Measurements from ENCODE around the gene MNX1. TPM values are rescaled to one million over a fixed set of nuclear protein-coding genes. Genes with fewer than 3 reads are reported as not detected.

MNX1 gene
- total RNA-seq, 2 donors from 2014 or later, result not detected

DNA sequence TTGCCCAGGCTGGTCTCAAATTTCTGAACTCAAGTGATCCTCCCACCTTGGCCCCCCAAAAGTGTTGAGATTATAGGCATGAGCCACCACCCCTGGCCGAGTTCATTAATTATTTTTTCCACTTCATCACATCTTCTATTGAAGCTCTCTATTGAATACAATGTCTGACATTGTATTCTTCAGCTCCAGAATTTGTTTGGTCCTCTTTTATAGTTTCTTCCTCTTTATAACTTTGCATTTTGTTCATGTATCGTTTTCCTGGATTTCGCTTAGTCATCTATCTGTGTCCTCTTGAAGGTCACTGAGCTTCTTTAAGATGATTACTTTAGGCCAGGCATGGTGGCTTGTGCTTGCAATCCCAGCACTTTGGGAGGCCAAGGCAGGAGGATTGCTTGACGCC lies 30.8 kb downstream of the MNX1 start:
- H3K36me3 ChIP-seq, result no peaks in the 10 kb centered on the region
- no peak overlapping the region for H3K27ac ChIP-seq

DNA sequence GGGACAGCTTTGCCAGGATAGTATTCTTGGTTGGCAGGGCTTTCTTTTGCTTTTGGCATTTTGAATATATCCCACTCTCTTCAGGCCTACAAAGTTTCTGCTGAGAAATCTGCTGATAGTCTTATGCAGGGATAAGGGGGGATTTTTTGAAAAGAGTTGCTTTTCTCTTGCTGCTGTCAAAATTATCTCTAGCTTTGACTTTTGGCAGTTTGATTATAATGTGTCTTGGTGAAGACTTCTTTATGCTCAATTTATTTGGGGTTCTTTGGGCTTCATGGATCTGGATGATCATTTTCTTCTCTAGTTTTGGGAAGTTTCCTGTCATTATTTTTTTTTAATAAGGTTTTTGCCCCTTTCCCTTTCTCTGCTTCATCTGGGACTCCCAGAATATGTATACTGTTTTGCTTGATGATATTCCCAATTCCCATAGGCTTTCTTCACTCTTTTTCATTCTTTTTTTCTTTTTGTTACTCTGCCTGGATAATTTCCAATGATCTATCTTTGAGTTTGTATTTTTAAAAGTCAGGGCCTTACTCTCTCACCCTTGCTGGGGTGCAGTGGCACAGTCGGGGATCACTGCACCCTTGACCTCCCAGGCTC lies 31.4 kb downstream of the MNX1 start:
- Histone ChIP-seq H3K27ac (no peak overlapping the region), H3K9me3 (peaks cover 0 to 10% of the 10 kb centered on the region in 2 donors), H3K4me1 (no peaks in the 10 kb centered on the region), H3K27me3 (no peaks in the 10 kb centered on the region), H3K36me3 (no peaks in the 10 kb centered on the region), H3K4me3 (no peak overlapping the region)
- TF ChIP-seq, protein P1, sequence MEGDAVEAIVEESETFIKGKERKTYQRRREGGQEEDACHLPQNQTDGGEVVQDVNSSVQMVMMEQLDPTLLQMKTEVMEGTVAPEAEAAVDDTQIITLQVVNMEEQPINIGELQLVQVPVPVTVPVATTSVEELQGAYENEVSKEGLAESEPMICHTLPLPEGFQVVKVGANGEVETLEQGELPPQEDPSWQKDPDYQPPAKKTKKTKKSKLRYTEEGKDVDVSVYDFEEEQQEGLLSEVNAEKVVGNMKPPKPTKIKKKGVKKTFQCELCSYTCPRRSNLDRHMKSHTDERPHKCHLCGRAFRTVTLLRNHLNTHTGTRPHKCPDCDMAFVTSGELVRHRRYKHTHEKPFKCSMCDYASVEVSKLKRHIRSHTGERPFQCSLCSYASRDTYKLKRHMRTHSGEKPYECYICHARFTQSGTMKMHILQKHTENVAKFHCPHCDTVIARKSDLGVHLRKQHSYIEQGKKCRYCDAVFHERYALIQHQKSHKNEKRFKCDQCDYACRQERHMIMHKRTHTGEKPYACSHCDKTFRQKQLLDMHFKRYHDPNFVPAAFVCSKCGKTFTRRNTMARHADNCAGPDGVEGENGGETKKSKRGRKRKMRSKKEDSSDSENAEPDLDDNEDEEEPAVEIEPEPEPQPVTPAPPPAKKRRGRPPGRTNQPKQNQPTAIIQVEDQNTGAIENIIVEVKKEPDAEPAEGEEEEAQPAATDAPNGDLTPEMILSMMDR (IDR thresholded peaks at IDR 0.05), result no peak
- DNase-seq (ENCODE audit: low spot score), result no peak

More for the DNA sequence above, 30.8 kb downstream of the MNX1 start:
- TF ChIP-seq, protein P1 (IDR thresholded peaks at IDR 0.05), result no peak
- Histone ChIP-seq H3K27me3 (no peaks in the 10 kb centered on the region), H3K4me1 (no peaks in the 10 kb centered on the region), H3K9me3 (peaks cover 0 to 10% of the 10 kb centered on the region in 2 donors), H3K4me3 (no peak overlapping the region)
- no peak for DNase-seq (ENCODE audit: low spot score)

DNA sequence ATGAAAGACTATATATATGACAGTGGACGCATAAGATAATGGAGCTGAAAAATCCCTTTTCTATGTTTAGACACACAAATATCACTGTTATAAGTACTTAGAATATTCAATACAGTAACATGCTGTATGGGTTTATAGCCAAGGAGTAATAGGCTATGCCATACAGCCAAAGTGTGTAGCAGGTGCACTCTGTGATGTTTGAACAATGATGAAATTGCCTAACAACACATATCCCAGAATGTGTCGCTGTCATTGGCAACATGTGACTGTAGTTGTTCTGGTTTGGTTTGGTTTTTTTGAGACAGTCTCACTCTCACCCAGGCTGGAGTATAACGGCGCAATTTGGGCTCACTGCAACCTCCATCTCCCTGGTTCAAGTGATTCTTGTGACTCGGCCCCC lies 34.8 kb downstream of the MNX1 start:
- DNase-seq (ENCODE audit: low spot score), result no peak
- Histone ChIP-seq H3K27me3 (no peaks in the 10 kb centered on the region), H3K4me3 (no peak overlapping the region), H3K36me3 (no peaks in the 10 kb centered on the region), H3K9me3 (peaks cover 0 to 10% of the 10 kb centered on the region in 2 donors), H3K4me1 (no peaks in the 10 kb centered on the region), H3K27ac (no peak overlapping the region)
- TF ChIP-seq, protein P1 (IDR thresholded peaks at IDR 0.05), result no peak

DNA sequence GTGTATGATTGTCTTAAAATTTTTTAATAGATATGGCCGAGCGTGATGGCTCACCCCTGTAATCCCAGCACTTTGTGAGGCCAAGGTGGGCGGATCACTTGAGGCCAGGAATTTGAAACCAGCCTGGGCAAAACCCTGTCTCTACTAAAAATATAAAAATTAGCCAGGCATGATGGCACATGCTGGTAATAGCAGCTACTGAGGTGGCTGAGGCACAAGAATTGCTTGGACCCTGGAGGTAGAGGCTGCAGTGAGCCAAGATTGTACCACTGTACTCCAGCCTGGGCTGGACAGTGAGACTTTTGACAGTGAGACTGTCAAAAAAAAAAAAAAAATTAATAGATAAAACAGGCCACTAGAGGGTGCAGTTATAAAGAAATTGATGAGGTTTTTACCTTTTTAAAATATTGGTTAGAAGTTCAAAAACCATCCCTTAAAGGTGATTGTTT lies 40.5 kb downstream of the MNX1 start:
- TF ChIP-seq, protein P1 (IDR thresholded peaks at IDR 0.05), result peak in 1 of 2 donors; percentile 59
- Histone ChIP-seq H3K36me3 (peaks cover 22% of the 10 kb centered on the region), H3K27me3 (no peaks in the 10 kb centered on the region), H3K4me1 (no peaks in the 10 kb centered on the region), H3K27ac (no peak overlapping the region), H3K9me3 (no peaks in the 10 kb centered on the region), H3K4me3 (no peak overlapping the region)
- no peak for DNase-seq (ENCODE audit: low spot score)

DNA sequence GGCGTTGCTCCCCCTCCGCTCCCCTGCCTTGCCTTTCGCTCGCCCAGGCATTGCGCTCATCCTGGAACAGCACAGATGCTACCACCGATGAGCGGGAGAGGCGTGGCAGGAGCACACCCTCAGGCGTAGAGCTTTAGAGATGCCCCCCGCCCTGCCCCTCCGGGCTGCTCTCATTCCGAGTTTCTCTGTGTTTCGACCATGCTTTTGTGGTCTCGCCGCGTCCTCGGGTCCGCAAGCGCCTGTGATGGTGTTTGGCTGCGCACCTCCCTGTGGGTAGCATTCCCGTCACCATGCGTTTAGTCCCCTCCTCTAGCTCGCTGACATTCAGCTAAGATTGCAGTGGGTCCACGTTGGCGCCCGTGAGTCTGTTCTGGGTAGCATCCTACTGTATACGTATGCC lies 42.3 kb downstream of the MNX1 start:
- H3K4me3 ChIP-seq, result no peak overlapping the region
- H3K4me1 ChIP-seq, result no peaks in the 10 kb centered on the region
- TF ChIP-seq, protein P1 (IDR thresholded peaks at IDR 0.05), result no peak
- DNase-seq (ENCODE audit: low spot score), result no peak
- H3K27ac ChIP-seq, result no peak overlapping the region
- no peaks in the 10 kb centered on the region for H3K27me3 ChIP-seq
- H3K9me3 ChIP-seq, result no peaks in the 10 kb centered on the region
- H3K36me3 ChIP-seq, result peaks cover 40% of the 10 kb centered on the region

DNA sequence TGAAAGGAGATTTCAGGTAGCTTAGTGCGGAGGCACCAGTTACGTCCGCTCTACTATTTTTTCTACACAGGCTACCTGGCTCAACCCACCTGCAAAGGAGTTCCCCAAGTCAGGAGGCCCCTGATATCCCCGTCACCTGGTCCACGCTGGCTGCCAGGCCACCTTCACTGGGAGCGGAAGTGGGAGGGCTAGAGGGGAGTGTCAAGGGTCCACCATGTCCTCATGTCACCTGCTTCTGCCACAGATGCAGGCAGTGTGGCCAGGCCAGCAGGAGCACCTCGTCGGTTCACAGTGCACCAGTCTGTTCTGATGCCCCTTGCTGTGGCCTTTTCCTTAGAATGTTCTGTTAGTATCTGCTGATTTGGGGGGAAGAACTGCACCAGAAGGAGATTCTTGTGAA lies 44.1 kb downstream of the MNX1 start:
- H3K27ac ChIP-seq, result no peak overlapping the region
- no peaks in the 10 kb centered on the region for H3K9me3 ChIP-seq
- H3K27me3 ChIP-seq, result no peaks in the 10 kb centered on the region
- H3K4me1 ChIP-seq, result no peaks in the 10 kb centered on the region
- no peak for DNase-seq (ENCODE audit: low spot score)
- no peak overlapping the region for H3K4me3 ChIP-seq
- TF ChIP-seq, protein P1 (IDR thresholded peaks at IDR 0.05), result no peak
- peaks cover 58% of the 10 kb centered on the region for H3K36me3 ChIP-seq
